NCI-H187 (cell line): ENCODE measurements around the gene LSM4.
"Not testable (repeated sequence)": the region's sequence is repeated elsewhere in the genome, so short reads cannot be mapped to it uniquely, and the experiment has no call there.

Source experiments
- DNase-seq, 2 experiments: peaks; one replicate each; lab custom pipeline; 2025; lab: John Stamatoyannopoulos, UW

LSM4 gene

DNA sequence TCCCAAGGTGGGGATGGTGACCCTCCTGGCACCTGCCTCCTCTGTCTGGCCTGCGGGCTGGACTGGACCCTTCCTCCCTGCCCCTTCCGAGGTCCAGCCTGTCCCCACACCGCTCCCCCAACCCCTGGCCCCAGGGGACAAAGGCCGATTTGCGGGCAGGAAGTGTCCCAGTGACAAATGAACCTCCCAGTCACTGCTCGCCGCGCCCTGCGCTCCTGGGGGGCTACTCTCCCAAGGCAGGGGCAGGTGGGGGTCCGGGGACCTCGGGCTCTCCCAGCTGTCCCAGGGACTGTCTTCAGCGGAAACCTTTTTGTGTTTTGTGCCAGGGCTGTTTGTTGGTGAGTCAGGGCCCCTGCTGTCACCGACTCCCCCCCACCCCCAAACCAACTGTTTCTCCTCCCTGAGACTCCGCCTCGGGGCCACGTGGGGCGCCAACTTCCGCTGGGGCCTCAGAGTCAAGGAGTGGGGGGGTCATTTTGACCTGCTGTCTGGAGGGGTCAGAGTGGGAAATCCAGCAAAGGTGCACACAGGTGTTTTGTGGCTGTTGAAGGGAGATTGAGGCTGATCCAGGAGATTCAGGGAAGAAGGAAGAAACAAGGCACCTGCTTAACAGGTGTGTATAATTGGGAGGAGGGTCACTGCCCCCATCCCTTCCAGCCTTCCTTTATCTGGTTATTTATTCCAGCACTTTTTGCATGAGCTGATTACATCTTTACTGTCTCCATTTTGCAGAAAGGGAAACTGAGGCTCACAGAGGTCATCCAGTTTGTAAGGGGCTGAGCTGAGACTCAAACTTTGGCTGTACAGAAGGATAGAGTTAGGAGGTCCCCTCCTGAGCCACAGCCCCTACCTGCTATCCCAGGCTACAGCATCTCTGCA lies 18.4 kb upstream of the LSM4 start:
- DNase-seq, result no peak

DNA sequence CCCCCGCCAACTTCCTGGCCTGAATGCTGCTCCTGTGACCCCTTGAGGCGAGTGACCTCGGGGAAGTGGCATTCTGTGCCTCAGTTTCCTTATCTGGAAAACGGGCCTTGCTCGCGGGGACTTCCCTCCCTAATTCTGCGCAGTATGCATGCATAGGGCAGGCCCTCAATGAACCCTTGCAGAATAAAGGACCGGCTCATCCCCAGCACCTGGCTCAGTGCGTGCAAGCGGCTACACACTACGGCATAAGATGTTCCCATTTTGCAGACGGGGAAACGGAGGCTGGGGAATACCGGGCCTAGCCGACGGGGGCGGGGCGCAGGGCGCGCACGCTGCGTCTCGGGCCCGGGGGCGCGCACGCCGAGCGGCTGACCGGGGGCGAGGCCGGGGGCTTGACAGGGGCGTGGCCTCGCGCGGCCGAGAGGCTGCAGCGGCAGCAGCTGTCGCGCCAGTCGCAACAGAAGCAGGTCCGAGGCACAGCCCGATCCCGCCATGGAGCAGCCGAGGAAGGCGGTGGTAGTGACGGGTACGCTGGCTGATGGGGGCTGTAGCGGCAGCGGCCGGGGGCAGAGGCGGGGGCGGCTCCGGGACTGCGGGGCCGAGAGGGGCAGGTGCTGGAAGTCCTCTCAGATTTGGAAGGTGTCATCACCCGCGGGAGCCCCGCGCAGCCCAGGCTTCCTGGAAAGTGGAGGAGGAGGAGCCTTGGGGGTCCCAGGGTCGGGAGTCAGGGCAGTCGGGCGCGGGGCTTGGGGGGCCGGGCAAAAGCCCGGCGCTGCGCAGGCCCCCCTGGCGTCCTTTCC lies 17.5 kb upstream of the LSM4 start, which contains the start of gene PGPEP1:
PGPEP1 (plus strand) TSS at position 409 of the 800 bp plus-strand sequence; CDS start at position 493, 84 bp downstream.
- no peak for DNase-seq

DNA sequence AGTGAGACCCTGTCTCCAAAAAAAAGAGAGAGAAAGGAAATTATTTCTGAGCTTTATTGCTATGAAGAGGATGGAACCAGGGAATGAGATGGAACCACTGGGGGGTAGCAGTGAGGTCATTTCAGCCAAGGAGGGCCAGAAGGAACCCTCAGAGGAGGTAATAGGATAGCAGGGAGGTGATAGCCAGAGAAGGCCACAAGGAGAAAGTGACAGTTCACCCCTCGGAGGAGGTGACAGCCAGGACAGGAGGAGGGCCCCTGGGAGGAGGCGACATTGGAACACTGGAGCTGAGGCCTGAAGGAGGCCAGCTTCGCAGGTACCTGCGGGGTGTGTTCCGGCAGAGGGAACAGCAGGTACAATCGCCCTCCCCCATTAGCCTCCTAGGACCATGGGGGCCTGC lies 16.8 kb upstream of the LSM4 start:
- no peak for DNase-seq

DNA sequence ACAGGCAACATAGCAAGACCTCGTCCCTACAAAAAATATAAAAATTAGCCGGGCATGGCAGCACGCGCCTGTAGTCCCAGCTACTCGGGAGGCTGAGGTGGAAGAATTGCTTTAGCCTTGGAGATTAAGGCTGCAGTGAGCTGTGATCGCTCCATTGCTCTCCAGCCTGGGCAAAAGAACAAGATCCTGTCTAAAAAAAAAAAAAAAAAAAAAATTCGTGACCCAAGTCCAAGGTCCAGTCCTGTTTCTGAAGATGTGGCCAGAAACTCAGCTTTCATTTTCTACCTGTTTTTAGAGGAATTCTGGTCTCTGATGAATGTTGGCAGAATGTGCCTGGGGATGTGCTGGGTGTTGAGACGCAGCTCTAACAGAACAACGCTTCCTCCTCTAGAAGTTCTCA lies 15.7 kb upstream of the LSM4 start:
- DNase-seq, result no peak

DNA sequence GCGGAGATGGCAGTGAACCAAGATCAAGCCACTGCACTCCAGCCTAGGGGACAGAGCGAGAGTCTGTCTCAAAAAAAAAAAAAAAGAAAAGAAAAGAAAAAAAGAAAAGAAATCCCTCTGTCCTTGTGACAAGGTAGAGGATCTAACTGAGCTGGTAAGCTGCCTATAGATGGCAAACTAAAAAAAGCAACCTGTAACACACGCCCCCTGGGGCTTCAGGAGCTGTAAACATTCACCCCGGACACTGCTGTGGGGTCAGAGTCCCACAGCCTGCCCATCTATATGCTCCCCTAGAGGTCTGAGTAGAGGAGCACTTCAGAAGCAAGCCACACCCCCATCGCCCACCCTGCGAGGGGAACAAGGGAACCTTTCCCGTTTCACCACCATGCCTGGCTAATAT lies 13.2 kb upstream of the LSM4 start:
- no peak for DNase-seq

DNA sequence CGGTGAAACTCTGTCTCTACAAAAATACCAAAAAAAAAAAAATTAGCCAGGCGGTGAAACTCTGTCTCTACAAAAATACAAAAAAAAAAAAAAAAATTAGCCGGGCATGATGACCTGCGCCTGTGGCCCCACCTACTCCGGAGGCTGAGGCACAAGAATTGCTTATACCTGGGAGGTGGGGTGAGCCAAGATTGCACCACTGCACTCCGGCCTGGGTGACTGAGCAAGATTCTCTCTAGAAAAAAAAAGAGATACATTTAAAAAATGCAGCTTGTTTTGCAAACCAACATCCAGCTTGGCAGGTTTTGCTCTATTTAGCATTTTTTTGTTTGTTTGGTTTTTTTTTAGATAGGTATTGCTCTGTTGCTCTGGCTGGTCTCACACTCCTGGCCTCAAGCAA lies 10.8 kb upstream of the LSM4 start:
- no peak for DNase-seq

DNA sequence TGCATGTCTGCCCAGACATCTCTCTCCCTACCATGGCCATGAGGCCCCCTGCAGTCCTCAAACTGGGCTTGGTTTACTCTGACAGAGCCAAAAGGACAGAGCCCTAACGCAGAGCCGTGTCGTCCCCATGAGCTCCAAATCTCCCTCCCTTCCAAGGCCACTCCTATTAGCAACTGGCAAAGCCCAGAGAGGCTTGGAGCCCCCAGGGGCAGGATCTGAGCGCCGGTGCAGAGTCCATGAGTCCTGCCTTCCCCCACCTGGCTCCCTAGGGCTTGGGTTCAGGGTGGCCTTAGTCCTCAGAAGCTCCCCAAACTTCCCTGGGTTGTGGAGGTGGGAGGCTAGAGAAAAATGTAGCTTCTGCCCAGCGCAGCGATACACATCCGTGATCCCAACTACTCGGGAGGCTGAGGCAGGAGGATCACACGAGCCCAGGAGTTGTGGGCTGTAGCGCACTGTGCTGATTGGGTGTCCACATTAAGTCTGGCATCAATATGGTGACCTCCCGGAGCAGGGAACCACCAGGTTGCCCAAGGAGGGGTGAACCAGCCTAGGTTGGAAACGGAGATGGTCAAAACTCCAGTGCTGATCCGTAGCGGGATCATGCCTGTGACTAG lies 10.1 kb upstream of the LSM4 start:
- DNase-seq, result no peak

DNA sequence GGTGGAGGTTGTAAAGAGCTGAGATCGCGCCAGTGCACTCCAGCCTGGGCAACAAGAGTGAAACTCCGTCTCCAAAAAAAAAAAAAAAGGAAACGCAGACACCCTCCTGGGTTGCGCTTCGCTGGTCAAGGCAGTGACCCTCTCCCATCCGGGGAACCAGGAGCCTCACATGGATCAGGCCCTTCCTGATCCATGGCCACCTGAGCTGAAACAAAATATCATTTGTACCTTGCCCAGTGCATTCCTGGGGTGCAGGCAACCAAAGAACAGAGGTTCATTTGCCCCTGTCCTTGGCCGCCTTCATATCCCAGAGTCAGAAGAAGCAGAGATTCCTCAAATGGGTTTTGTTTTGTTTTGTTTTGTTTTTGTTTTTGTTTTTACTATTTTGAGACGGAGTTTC lies 8.0 kb upstream of the LSM4 start:
- no peak for DNase-seq

DNA sequence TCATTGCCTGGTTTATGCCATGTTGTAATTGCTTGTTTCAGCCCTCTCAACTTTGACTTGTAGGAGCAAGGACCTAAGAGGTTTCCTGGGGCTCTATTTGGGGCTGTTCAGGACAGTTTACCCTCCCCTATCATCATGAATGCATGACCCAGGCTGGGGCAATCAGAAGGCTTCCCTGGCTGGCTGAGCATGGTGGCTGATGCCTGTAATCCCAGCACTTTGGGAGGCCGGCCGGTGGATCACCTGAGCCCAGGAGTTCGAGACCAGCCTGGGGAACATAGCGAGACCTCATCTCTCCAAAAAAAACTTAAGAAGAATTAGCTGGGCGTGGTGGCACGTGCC lies 6.1 kb upstream of the LSM4 start:
- DNase-seq, result no peak

DNA sequence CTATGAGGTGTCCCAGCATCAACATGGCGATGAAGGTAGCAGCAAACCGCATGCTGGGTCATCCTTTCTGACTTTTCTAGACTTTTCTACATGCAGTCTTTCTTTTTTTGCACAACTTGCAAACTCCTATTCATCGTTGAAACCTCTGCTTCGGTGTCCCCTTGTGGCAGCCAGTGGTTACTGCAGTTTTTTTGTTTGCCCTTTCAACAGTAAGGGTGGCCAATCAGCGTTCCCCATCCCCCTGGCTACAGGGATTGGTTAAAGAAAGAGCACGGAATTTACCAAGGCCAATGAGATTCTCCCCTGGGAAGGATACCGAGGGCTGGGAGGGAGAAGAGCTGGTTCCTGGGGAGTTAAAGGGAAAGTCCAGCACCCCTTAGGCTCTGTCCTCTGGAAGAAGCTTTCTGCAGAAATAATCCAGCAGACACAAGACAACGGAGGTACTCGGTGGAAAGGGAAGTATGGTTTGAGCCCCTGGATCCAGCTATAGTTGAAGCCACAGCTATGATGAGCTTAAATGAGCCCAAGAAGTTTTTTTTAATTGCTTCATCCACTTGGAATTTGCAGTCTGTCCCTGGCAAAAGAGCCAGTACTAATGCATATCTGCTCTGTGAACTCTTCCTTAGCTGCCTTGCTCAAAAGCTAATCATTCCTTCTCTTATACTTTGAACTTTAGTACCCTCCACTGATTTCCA lies 5.6 kb upstream of the LSM4 start:
- DNase-seq, result peak; percentile 49 to 54

DNA sequence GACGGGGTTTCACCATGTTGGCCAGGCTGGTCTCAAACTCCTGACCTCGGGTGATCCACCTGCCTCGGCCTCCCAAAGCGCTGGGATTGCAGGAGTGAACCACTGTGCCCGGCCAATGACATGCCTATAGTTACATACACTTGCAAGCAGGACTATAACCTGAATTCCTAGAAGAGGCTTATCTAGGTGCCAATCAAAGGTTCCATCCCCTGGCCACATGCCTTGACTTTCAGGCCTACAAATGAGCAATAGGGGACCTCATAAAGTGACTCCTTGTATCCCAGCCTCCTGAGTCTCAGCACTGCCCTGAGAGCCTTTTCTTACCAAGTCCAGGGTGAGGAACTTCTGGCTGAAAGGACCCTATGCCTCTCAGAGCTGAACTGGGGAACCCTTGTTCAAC lies 3.9 kb upstream of the LSM4 start:
- DNase-seq, result no peak

DNA sequence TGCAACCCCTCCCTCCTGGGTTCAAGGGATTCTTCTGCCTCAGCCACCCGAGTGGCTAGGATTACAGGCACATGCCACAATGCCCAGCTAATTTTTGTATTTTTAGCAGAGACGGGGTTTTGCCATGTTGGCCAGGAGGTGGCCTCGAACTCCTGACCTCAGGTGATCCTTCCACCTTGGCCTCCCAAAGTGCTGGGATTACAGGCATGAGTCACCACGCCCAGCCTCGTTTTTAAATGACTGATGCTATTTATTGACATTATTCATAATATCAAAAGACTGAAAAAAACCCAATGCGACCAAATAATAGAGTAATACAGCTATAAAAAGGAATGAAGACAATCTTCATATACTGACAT lies 1.5 kb upstream of the LSM4 start:
- DNase-seq, result not testable (repeated sequence)

DNA sequence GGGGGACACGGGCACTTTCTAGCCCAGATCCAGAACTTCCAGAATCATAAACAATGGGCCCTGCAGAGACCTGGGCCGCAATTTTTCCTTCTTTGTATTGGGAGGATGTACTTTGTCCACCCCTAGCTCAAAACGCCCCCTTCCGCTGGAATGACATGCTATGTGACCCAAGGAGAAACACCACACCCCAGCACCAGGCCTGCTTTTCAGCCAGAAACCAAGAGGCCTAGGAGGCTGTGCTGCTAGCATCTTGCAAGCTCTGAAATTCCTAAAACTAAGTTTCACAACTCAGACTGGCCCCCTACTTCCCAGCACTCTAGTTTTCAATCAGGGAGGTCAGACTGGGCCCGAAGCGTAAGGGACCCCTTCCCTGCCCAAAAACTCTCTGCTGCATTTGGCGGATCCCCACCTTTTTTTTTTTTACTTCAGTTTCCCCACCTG lies 538 bp downstream of the LSM4 start:
- no peak for DNase-seq

DNA sequence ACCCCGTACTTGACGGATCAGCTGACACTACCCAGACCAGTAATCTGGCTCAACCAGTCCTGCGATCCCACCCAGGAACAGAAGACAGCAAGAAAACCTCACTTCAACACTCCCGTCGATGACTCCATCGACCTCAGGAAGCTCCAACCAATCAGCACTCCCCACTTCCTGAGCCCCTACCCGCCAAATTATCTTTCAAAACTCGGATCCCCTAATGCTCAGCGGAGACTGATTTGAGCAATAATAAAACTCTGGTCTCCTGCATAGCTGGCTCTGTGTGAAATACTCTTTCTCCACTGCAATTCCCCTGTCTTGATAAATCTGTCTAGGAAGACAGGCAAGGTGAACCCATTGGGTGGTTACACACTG lies 1.2 kb downstream of the LSM4 start:
- no peak for DNase-seq

DNA sequence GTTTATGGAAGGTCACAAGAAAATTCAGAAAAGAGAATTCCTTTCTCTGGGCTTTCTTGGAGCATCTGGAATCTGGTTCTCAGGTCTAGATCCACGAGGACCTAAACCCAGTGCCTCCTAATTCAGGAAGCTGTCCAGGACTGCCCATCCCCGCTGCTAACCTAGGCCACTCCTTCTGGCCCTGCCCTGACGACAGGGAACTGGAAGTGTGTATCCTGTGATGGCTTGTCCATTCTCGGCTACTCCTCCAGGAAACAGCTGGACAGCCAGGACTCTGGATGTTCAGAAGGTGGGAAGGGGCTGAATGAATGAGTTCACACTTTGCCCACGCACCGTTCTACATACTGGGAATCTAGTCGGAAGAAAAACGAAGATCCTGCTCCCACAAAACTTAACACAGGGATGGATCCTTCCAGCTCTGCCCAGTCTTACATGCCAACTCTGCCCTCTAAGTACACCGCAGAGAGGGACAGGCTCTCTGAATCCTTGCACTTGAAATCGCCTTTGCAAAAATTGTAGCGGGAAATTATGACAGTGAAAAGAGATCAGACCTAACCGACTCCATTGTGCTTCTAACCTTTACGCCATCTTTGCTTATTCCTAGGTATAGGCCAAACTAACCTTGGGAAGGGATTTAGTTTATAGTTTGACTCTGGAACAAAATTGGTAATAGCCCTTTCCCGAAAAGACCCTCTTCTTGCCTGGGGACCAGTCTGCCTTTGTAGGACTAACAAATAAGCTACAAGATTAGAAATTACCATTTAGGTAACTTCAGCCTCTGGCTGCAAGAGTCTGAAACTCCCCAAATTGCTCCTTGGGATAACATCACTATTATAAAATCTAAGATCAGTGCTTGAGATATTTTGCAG lies 1.8 kb downstream of the LSM4 start:
- DNase-seq, result no peak

DNA sequence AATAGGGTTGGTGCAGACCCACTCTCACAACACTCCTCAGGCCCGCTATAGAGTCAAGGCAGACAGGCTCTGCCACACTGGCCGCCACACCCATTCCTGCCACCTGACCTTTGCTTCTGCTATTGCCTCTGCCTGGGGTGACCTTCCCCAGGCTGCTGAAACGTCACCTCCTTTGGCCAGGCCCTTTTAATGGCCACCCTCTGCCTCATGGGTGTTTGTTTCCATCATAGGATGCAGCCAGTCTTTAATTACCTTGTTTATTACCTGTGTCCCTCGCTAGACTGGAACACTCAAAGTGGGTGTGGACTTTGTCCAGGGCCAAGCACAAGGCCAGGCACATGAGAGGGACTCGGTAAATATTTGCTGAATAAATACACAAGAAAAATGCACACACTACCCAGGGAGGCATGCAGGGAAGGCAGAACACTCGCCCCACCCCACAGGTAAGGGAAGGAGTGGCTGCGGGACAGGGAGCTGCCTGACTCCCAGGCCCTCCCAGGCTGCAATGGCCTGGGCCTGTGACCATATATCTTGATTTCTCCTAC lies 3.2 kb downstream of the LSM4 start:
- no peak for DNase-seq

DNA sequence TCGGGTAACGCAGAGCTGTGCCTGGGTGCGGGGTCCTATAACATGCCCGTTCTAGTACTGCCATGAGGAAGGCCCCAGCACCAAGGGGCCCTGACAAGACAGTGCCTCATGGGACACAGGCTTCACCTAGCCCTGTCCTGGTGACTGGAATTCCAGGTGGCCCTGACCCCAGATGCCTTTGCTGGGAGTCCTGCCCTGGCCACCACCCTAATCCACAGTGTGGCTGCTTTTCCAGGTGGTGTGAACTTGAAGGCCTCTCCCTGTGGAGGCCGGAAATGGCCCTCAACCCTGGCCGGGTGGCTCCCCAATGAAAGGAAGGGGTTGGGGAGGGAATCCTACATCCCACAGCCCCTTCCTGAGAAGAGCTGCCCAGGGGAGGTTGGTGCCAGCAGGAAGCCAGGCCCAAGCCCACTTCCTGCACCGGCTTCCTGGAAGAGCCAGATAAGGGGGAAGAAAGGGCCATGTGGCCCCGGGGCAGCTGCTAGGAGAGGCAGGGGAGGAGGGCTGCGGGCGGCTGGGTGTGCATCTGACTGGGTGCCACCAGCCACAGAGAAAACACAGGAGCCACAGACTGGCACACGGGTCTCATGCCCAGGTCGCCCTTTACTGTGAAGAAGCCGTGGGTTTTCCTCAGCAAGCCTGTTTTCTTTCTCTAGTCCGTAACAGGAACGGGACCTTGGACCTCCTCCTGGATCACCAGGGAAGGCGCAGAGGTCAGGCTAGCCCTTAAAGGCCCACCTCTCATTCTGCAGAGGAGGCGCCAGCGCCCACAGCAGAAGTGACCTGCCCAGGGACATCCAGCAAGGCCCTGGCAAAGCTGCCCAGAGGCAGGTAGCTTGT lies 4.7 kb downstream of the LSM4 start:
- no peak for DNase-seq

DNA sequence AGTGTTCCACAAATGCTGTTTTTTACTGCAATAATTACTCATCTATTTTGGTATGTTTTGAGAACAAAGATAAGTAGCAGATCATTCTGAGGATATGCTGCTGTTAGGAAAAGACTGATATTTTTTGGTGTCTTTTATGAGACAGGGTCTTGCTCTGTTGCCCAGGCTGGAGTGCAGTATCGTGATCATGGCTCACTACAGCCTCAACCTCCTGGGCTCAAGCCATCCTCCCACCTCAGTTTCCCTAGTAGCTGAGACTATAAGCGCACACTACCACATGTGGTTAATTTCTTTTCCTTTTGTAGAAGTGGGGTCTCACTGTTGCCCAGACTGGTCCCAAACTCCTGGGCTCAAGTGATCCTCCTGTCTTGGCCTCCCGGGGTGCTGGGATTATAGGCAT lies 9.5 kb downstream of the LSM4 start:
- DNase-seq, result no peak

DNA sequence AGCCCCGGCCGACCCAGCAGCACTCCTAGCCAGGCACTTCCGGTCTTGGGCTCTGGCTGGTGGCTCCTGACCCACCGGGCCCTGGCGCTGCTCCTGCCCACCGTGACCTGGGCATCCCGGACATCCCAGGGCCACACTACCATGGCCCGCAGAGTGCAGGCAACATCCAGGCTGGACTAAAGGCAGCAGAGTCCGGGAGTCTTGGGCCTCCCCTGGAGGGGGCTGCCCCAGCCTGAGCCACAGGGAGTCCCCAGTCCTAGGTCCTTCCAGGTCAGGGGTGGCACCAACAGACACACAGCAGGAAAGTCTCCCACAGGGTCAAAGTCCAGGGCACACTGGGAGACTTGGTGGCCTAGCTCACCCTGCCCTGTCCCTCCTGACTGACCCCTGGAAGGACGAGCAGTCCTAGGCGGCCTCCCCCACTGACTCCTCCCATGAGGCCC lies 10.8 kb downstream of the LSM4 start:
- DNase-seq, result no peak

DNA sequence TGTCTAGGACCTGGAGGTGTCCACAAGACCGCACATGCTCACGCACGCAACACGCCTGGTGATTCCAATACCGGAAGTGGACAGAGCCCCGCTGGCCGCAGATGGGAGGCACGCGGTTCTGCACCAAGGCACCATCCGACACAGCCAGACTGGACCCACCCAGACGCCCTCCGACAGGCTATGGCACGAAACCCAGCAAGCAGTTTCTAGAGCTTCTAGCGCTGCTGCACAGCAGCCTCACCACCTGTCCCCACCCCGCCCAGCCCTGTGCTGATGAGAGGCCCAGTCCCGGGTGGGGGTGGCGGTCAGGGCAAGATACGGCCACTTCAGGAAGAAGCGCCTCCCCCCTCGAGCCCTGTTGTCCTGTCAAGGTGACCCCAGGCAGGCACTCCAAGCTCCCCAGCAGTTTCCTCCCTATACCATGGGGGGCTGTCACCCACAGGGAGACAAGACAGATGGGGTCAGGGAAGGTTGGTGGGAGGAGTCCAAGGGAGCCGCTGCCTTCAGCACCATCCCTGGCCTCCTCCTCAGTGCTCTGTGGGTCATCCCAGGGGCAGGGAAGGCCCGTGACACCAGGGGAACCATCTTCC lies 11.3 kb downstream of the LSM4 start:
- no peak for DNase-seq
